Keratinocyte (primary cell): ENCODE measurements around the gene IFNAR2.

Experiments used
- CTCF ChIP-seq, 3 experiments: IDR thresholded peaks in 1 of 3; conservative IDR thresholded peaks in 1 of 3; optimal IDR thresholded peaks in 1 of 3; 2 replicates in 2 of 3; 3 replicates in 1 of 3; pipeline versions ENCODE3 to v1.5.1; 2011; ENCODE audit warnings: low read length in 3 of 3, mild to moderate bottlenecking in 3 of 3, moderate library complexity in 2 of 3, control low read depth in 1 of 3, inconsistent platforms in 1 of 3; ENCODE audit not compliant: insufficient read depth in 2 of 3; ENCODE audit errors: extremely low read depth in 1 of 3
- EZH2 ChIP-seq: IDR thresholded peaks from one replicate; pipeline ENCODE4 v1.6.1; 2012; ENCODE audit warnings: inconsistent platforms, mild to moderate bottlenecking, low read length, moderate library complexity

GRCh38 chr21:33270986-33271385, 41.2 kb downstream of the IFNAR2 start:
- no peak for TF ChIP-seq EZH2
- no peak for TF ChIP-seq CTCF (optimal IDR thresholded peaks at IDR 0.05 in 1 of 3, IDR thresholded peaks at IDR 0.05 in 1 of 3, conservative IDR thresholded peaks at IDR 0.05 in 1 of 3; ENCODE audit: extremely low read depth in 1 of 3, insufficient read depth in 2 of 3, low read length in 3 of 3)
